PC-3 (cell line): ENCODE results near the gene RGS7.

Experiments
- EZH2 ChIP-seq: fragments of 300-600 bp; sonication (generic); IDR thresholded peaks from one replicate; pipeline ENCODE4 v1.6.1; 2017; ENCODE audit warnings: antibody characterized with exemption, mild to moderate bottlenecking, low read length; ENCODE audit not compliant: unreplicated experiment
- TF ChIP-seq, protein P1 (sequence below): fragments of 300-600 bp; sonication (generic); conservative IDR thresholded peaks from 2 replicates; pipeline ENCODE4 v1.5.1; 2017; ENCODE audit warnings: antibody characterized with exemption, low read depth, mild to moderate bottlenecking, low read length

DNA sequence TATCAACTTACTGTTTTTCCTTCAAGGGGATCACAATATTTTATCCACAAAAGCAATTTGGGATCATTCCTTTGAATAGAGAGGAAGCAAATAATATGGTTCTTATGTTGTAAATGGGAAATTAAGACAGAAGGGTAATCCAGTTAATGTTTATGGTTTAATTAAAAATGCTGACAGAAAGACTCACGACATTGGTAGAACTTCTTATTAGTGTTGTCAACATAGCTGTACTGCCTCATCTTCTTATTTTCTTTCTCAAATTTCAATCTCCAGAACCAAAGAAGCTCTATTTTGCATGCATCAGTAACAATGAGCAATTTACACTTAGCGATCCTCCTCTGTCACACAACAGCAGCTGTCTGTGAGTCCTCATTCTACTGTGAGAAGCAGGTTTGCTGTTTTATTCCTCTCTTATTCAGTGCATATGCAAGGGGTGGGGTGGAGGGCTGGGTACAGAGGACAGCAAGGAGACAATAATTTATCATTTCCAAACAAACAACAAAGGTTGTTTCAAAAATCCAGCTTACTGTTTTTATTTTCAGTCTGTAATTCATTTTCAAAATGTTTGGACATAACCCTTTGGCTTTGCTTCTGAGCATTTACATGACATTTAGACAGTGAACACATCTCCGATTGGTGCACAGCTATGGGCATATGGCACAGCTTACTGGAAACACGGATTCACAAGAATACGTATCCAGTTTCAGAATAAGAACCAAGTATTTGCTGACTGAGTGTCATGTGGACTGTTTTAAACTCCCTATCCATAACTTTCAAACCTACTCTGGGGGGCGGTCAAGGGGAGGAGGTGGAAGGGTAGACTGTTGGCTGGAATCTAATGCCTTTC lies 335.9 kb downstream of the RGS7 start:
- TF ChIP-seq, protein P1, sequence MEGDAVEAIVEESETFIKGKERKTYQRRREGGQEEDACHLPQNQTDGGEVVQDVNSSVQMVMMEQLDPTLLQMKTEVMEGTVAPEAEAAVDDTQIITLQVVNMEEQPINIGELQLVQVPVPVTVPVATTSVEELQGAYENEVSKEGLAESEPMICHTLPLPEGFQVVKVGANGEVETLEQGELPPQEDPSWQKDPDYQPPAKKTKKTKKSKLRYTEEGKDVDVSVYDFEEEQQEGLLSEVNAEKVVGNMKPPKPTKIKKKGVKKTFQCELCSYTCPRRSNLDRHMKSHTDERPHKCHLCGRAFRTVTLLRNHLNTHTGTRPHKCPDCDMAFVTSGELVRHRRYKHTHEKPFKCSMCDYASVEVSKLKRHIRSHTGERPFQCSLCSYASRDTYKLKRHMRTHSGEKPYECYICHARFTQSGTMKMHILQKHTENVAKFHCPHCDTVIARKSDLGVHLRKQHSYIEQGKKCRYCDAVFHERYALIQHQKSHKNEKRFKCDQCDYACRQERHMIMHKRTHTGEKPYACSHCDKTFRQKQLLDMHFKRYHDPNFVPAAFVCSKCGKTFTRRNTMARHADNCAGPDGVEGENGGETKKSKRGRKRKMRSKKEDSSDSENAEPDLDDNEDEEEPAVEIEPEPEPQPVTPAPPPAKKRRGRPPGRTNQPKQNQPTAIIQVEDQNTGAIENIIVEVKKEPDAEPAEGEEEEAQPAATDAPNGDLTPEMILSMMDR: no peak
- no peak for TF ChIP-seq EZH2
